ENCODE data around the gene FADS2. TPM values are rescaled to one million over a fixed set of nuclear protein-coding genes. Genes with fewer than 3 reads are reported as not detected.

The FADS2 gene
- total RNA-seq, 2 experiments from 2014 or later, result 0.08 to 0.33 TPM

GRCh38 chr11:61869429-61869707 lies 41.3 kb downstream of the FADS2 start:
- no peak for ATAC-seq (ENCODE audit: poor library complexity)
- TF ChIP-seq CTCF (IDR thresholded peaks at IDR 0.05), result no peak
- Histone ChIP-seq H3K36me3 (ENCODE audit: insufficient read depth, low read length) (no peaks in the 10 kb centered on the region), H3K4me3 (ENCODE audit: low read length) (no peak overlapping the region), H3K27ac (ENCODE audit: low read depth in 1 of 2, low read length in 2 of 2) (no peak overlapping the region), H3K9me3 (ENCODE audit: control insufficient read depth in 1 of 2, insufficient read depth in 1 of 2, low read length in 2 of 2) (no peaks in the 10 kb centered on the region), H3K27me3 (ENCODE audit: control insufficient read depth in 1 of 2, insufficient read depth in 2 of 2, low read length in 2 of 2) (no peaks in the 10 kb centered on the region), H3K4me1 (ENCODE audit: insufficient read depth, low read length) (peaks cover 7% of the 10 kb centered on the region)
- POLR2A ChIA-PET, result no interaction called here
- CTCF ChIA-PET, result interaction anchor here (0.9 to 3.2 kb wide), 4 partner anchors 29 to 239 kb away, joined by 4 to 36 read pairs (median 16); no protein-coding TSS in a partner anchor
- intact Hi-C loops (cut with DNase I, micrococcal nuclease), result no loop called here
- Mint-ChIP-seq H3K4me3 (no peak overlapping the region), H3K27me3 (peaks cover 7% of the 10 kb centered on the region), H3K4me1 (ENCODE audit: low read depth) (peaks cover 5% of the 10 kb centered on the region), H3K9me3 (no peaks in the 10 kb centered on the region), H3K27ac (no peak overlapping the region), H3K36me3 (ENCODE audit: low read depth) (no peaks in the 10 kb centered on the region)
- no peak for DNase-seq

- intact Hi-C loops (cut with DNase I, micrococcal nuclease), result loop anchor here in 1 of 2 experiments (2.0 to 10.0 kb wide), 2 partner anchors 445 to 509 kb away; no protein-coding TSS in a partner anchor
- ChIA-PET POLR2A (no interaction called here), CTCF (interaction anchor here (0.9 to 3.2 kb wide), 6 partner anchors 29 to 238 kb away, joined by 3 to 36 read pairs (median 12); no protein-coding TSS in a partner anchor)
- no peak overlapping the region for H3K27ac Mint-ChIP-seq
- ATAC-seq (ENCODE audit: poor library complexity) (no peak), DNase-seq (no peak)
- no peaks in the 10 kb centered on the region for H3K9me3 Mint-ChIP-seq
- H3K27me3 ChIP-seq (ENCODE audit: control insufficient read depth in 1 of 2, insufficient read depth in 2 of 2, low read length in 2 of 2), result no peaks in the 10 kb centered on the region
- no peaks in the 10 kb centered on the region for H3K9me3 ChIP-seq (ENCODE audit: control insufficient read depth in 1 of 2, insufficient read depth in 1 of 2, low read length in 2 of 2)
- TF ChIP-seq CTCF (IDR thresholded peaks at IDR 0.05), result no peak
- peaks cover 5% of the 10 kb centered on the region for H3K4me1 Mint-ChIP-seq (ENCODE audit: low read depth)
- H3K36me3 ChIP-seq (ENCODE audit: insufficient read depth, low read length), result no peaks in the 10 kb centered on the region
- no peak overlapping the region for H3K4me3 Mint-ChIP-seq
- no peak overlapping the region for H3K27ac ChIP-seq (ENCODE audit: low read depth in 1 of 2, low read length in 2 of 2)
- H3K4me1 ChIP-seq (ENCODE audit: insufficient read depth, low read length), result peaks cover 7% of the 10 kb centered on the region
- H3K27me3 Mint-ChIP-seq, result peaks cover 7% of the 10 kb centered on the region
- no peaks in the 10 kb centered on the region for H3K36me3 Mint-ChIP-seq (ENCODE audit: low read depth)
- no peak overlapping the region for H3K4me3 ChIP-seq (ENCODE audit: low read length)
Measured at GRCh38 chr11:61869708-61870451, 41.8 kb downstream of the FADS2 start.

GRCh38 chr11:61870541-61871031 lies 42.5 kb downstream of the FADS2 start:
- H3K9me3 ChIP-seq (ENCODE audit: control insufficient read depth in 1 of 2, insufficient read depth in 1 of 2, low read length in 2 of 2), result no peaks in the 10 kb centered on the region
- no peak for TF ChIP-seq CTCF (IDR thresholded peaks at IDR 0.05)
- H3K27ac ChIP-seq (ENCODE audit: low read depth in 1 of 2, low read length in 2 of 2), result no peak overlapping the region
- peaks cover 7% of the 10 kb centered on the region for H3K4me1 ChIP-seq (ENCODE audit: insufficient read depth, low read length)
- no peak overlapping the region for H3K4me3 ChIP-seq (ENCODE audit: low read length)
- no peaks in the 10 kb centered on the region for H3K9me3 Mint-ChIP-seq
- POLR2A ChIA-PET, result no interaction called here
- H3K27me3 ChIP-seq (ENCODE audit: control insufficient read depth in 1 of 2, insufficient read depth in 2 of 2, low read length in 2 of 2), result no peaks in the 10 kb centered on the region
- H3K27me3 Mint-ChIP-seq, result peaks cover 7% of the 10 kb centered on the region
- CTCF ChIA-PET, result interaction anchor here (1.0 to 3.2 kb wide), 8 partner anchors 9 to 485 kb away, joined by 3 to 36 read pairs (median 7); no protein-coding TSS in a partner anchor
- intact Hi-C loops (cut with DNase I, micrococcal nuclease), result loop anchor here in 1 of 2 experiments (1.0 to 10.0 kb wide), 3 partner anchors 238 to 508 kb away; no protein-coding TSS in a partner anchor
- DNase-seq (no peak), ATAC-seq (ENCODE audit: poor library complexity) (no peak)
- no peaks in the 10 kb centered on the region for H3K36me3 ChIP-seq (ENCODE audit: insufficient read depth, low read length)
- H3K27ac Mint-ChIP-seq, result no peak overlapping the region
- H3K36me3 Mint-ChIP-seq (ENCODE audit: low read depth), result no peaks in the 10 kb centered on the region
- H3K4me3 Mint-ChIP-seq, result no peak overlapping the region
- peaks cover 5% of the 10 kb centered on the region for H3K4me1 Mint-ChIP-seq (ENCODE audit: low read depth)

Data from CD4-positive, alpha-beta T cell (primary cell).